ENCODE data around the gene EYA2. TPM values are rescaled to one million over a fixed set of nuclear protein-coding genes. Genes with fewer than 3 reads are reported as not detected.

EYA2 gene
- total RNA-seq, 1 experiment from 2014 or later = 0.74 TPM

- no peak overlapping the region for H4K91ac ChIP-seq (ENCODE audit: insufficient read length, low read depth, low read length)
- no peaks in the 10 kb centered on the region for H4K20me1 ChIP-seq (ENCODE audit: control insufficient read depth, insufficient read depth, insufficient read length)
- H2BK120ac ChIP-seq (ENCODE audit: low read depth, low read length, poor library complexity, severe bottlenecking) = no peak overlapping the region
- DNase-seq = no peak
- H3K18ac ChIP-seq (ENCODE audit: insufficient read length, low read depth, low read length) = no peak overlapping the region
- H4K8ac ChIP-seq (replicated peaks; ENCODE audit: insufficient read length, low read depth, low read length) = no peak overlapping the region
- no CpG with 5 or more reads among the region's 4 CpGs for WGBS (ENCODE audit: extremely low coverage, insufficient read length, low lambda C conversion rate)
- no peak overlapping the region for H3K14ac ChIP-seq (ENCODE audit: insufficient read depth, low read length)
- no peaks in the 10 kb centered on the region for H3K23me2 ChIP-seq (ENCODE audit: insufficient read length, low read depth, low read length, poor library complexity, severe bottlenecking)
- Mint-ChIP-seq H3K36me3 (ENCODE audit: insufficient read depth in 1 of 3, low read depth in 3 of 3) (no peaks in the 10 kb centered on the region), H3K4me3 (no peak overlapping the region), H3K27ac (no peak overlapping the region), H3K27me3 (ENCODE audit: low read depth) (peaks cover 5% of the 10 kb centered on the region), H3K4me1 (peaks cover 0 to 8% of the 10 kb centered on the region in 2 experiments; a peak in 1 of 4 replicates), H3K9me3 (peaks cover 2 to 5% of the 10 kb centered on the region in 2 experiments; a peak in 2 of 5 replicates)
- H3K4ac ChIP-seq (ENCODE audit: low read depth, low read length) = no peak overlapping the region
- no peak overlapping the region for H3K9ac ChIP-seq (ENCODE audit: extremely low read depth, insufficient read length, low read length)
- no peak overlapping the region for H2BK15ac ChIP-seq (ENCODE audit: low read depth, low read length)
- no peak overlapping the region for H2BK20ac ChIP-seq (ENCODE audit: low read depth, low read length, poor library complexity, severe bottlenecking)
- H3K79me1 ChIP-seq (ENCODE audit: insufficient read depth, low read depth, low read length, poor library complexity, severe bottlenecking) = no peaks in the 10 kb centered on the region
- H3K4me2 ChIP-seq (ENCODE audit: insufficient read depth, insufficient read length, low read length) = no peak overlapping the region
- no peak overlapping the region for H3T11ph ChIP-seq (ENCODE audit: low read length)
- no peak overlapping the region for H2AFZ ChIP-seq (ENCODE audit: low read length)
- H3K56ac ChIP-seq (ENCODE audit: insufficient read length, low read depth, low read length) = no peak overlapping the region
- H4K5ac ChIP-seq (ENCODE audit: insufficient read length, low read depth, low read length) = no peak overlapping the region
- H2BK12ac ChIP-seq (ENCODE audit: insufficient read length, low read depth, low read length) = no peak overlapping the region
- H2AK5ac ChIP-seq (ENCODE audit: insufficient read length, low read length) = no peak overlapping the region
- H3K27ac ChIP-seq (ENCODE audit: insufficient read length, low read depth, low read length) = no peak overlapping the region
- H3K4me1 ChIP-seq (ENCODE audit: insufficient read depth, low read length) = no peaks in the 10 kb centered on the region
- no peak overlapping the region for H2BK5ac ChIP-seq (ENCODE audit: insufficient read length, low read length)
- H3K23ac ChIP-seq (ENCODE audit: insufficient read length, low read depth, low read length) = no peak overlapping the region
- no peak for TF ChIP-seq CTCF (conservative IDR thresholded peaks at IDR 0.05)
- H3K9me3 ChIP-seq (ENCODE audit: control insufficient read depth, low read depth, low read length) = no peaks in the 10 kb centered on the region
- H3K79me2 ChIP-seq (ENCODE audit: insufficient read depth, low read length) = no peaks in the 10 kb centered on the region
- no peaks in the 10 kb centered on the region for H3K27me3 ChIP-seq (ENCODE audit: insufficient read depth, low read length)
These were observed 132.4 kb downstream of the EYA2 start for GRCh38 chr20:47027042-47027441.
